Stimulated activated effector memory CD8-positive, alpha-beta T cell treated with anti-CD3 and anti-CD28 coated beads, Interleukin-12 subunit alpha, Interleukin-12 subunit beta, amount 100 ng/mL, for 72 hours (primary cell): Measurements from ENCODE around the gene KLB.
"Not testable (repeated sequence)": the region's sequence is repeated elsewhere in the genome, so short reads cannot be mapped to it uniquely, and the experiment has no call there.

ENCODE experiments used
- ATAC-seq: fragments of 150-1000 bp; cut with Tn5 transposase; 2 replicates; pipeline ENCODE4 v1.10.0; 2021
- DNase-seq, 2 donors: peaks; one replicate each; pipeline ENCODE4 v3.0.0; 2021 to 2022; ENCODE audit warnings: low spot score in 2 of 2
- H3K27ac Mint-ChIP-seq: one replicate; pipeline ENCODE4 v1.8.0; 2022; ENCODE audit warnings: mild to moderate bottlenecking, mixed read lengths
- H3K36me3 Mint-ChIP-seq: one replicate; pipeline ENCODE4 v1.8.0; 2022; ENCODE audit warnings: mild to moderate bottlenecking, mixed read lengths
- H3K4me1 Mint-ChIP-seq: one replicate; pipeline ENCODE4 v1.8.0; 2022; ENCODE audit warnings: mixed read lengths
- H3K4me3 Mint-ChIP-seq: one replicate; pipeline ENCODE4 v1.8.0; 2022; ENCODE audit warnings: mild to moderate bottlenecking, mixed read lengths
- H3K9me3 Mint-ChIP-seq: one replicate; pipeline ENCODE4 v1.8.0; 2022; ENCODE audit warnings: mixed read lengths

The KLB gene

GRCh38 chr4:39406763-39407583, at the start of gene KLB:
TSS of gene KLB (plus strand) at chr4:39406930. CDS start at chr4:39406950, 20 bp downstream.
- Mint-ChIP-seq H3K27ac (no peak within 1 kb of the TSS), H3K36me3 (no peaks in the 10 kb centered on the region), H3K4me3 (no peak within 1 kb of the TSS), H3K9me3 (no peaks in the 10 kb centered on the region), H3K4me1 (no peaks in the 10 kb centered on the region)
- DNase-seq (no peak), ATAC-seq (no peak)

GRCh38 chr4:39357002-39357401, 49.7 kb upstream of the KLB start:
- peaks cover 51% of the 10 kb centered on the region for H3K36me3 Mint-ChIP-seq
- no peak overlapping the region for H3K4me3 Mint-ChIP-seq
- DNase-seq (no peak), ATAC-seq (no peak)
- no peaks in the 10 kb centered on the region for H3K9me3 Mint-ChIP-seq
- H3K4me1 Mint-ChIP-seq, result peaks cover 46% of the 10 kb centered on the region
- H3K27ac Mint-ChIP-seq, result peak overlapping the region; percentile 61

- H3K27ac Mint-ChIP-seq, H3K4me3 Mint-ChIP-seq, H3K9me3 Mint-ChIP-seq, DNase-seq, ATAC-seq: not testable (repeated sequence)
- peaks cover 47% of the 10 kb centered on the region for H3K36me3 Mint-ChIP-seq
- peaks cover 38% of the 10 kb centered on the region for H3K4me1 Mint-ChIP-seq
Observed at GRCh38 chr4:39360611-39361010, 46.1 kb upstream of the KLB start.

GRCh38 chr4:39362827-39363226, 43.9 kb upstream of the KLB start:
- no peak for DNase-seq
- Mint-ChIP-seq H3K9me3 (no peaks in the 10 kb centered on the region), H3K4me3 (no peak overlapping the region), H3K4me1 (peaks cover 38% of the 10 kb centered on the region), H3K36me3 (peaks cover 57% of the 10 kb centered on the region), H3K27ac (peak overlapping the region; percentile 17)
- no peak for ATAC-seq

- Mint-ChIP-seq H3K4me3 (peak overlapping the region; percentile 94), H3K36me3 (peaks cover 57% of the 10 kb centered on the region), H3K4me1 (peaks cover 34% of the 10 kb centered on the region), H3K27ac (peak overlapping the region; percentile 29), H3K9me3 (no peaks in the 10 kb centered on the region)
- ATAC-seq, result no peak
- DNase-seq, result no peak
Observed at GRCh38 chr4:39363773-39364393, 42.8 kb upstream of the KLB start.

- DNase-seq (no peak), ATAC-seq (no peak)
- no peaks in the 10 kb centered on the region for H3K9me3 Mint-ChIP-seq
- peak overlapping the region; percentile 94 for H3K4me3 Mint-ChIP-seq
- peaks cover 57% of the 10 kb centered on the region for H3K36me3 Mint-ChIP-seq
- peaks cover 29% of the 10 kb centered on the region for H3K4me1 Mint-ChIP-seq
- peak overlapping the region; percentile 96 for H3K27ac Mint-ChIP-seq
Observed at GRCh38 chr4:39365360-39365759, 41.4 kb upstream of the KLB start.

GRCh38 chr4:39365830-39366771, 40.6 kb upstream of the KLB start, which contains the start of gene RFC1:
TSS of gene RFC1 (minus strand) at chr4:39366362. CDS start at chr4:39366241, 121 bp downstream.
- H3K36me3 Mint-ChIP-seq, result peaks cover 53% of the 10 kb centered on the region
- DNase-seq (peak; percentile 89 to 97), ATAC-seq (peak; percentile 98)

GRCh38 chr4:39367166-39367565, 39.6 kb upstream of the KLB start:
- Mint-ChIP-seq H3K36me3 (peaks cover 43% of the 10 kb centered on the region), H3K4me3 (peak overlapping the region; percentile 94), H3K9me3 (no peaks in the 10 kb centered on the region), H3K27ac (peak overlapping the region; percentile 96), H3K4me1 (peaks cover 26% of the 10 kb centered on the region)
- no peak for ATAC-seq
- no peak for DNase-seq

More at GRCh38 chr4:39365830-39366771, 40.6 kb upstream of the KLB start, which contains the start of gene RFC1:
- Mint-ChIP-seq H3K27ac (peak within 1 kb of the TSS; percentile 96), H3K4me1 (peaks cover 29% of the 10 kb centered on the region), H3K9me3 (no peaks in the 10 kb centered on the region), H3K4me3 (peak within 1 kb of the TSS; percentile 94)

- ATAC-seq, result no peak
- Mint-ChIP-seq H3K9me3 (no peaks in the 10 kb centered on the region), H3K36me3 (peaks cover 21% of the 10 kb centered on the region), H3K4me3 (no peak overlapping the region), H3K27ac (no peak overlapping the region), H3K4me1 (peaks cover 11% of the 10 kb centered on the region)
- no peak for DNase-seq
Observed at GRCh38 chr4:39369301-39369700, 37.4 kb upstream of the KLB start.

GRCh38 chr4:39371209-39371608, 35.5 kb upstream of the KLB start:
- H3K4me3 Mint-ChIP-seq, H3K9me3 Mint-ChIP-seq, H3K27ac Mint-ChIP-seq, DNase-seq, H3K36me3 Mint-ChIP-seq, H3K4me1 Mint-ChIP-seq, ATAC-seq: not testable (repeated sequence)

GRCh38 chr4:39375478-39375877, 31.3 kb upstream of the KLB start:
- ATAC-seq (no peak), DNase-seq (no peak)
- H3K4me1 Mint-ChIP-seq, result no peaks in the 10 kb centered on the region
- no peaks in the 10 kb centered on the region for H3K36me3 Mint-ChIP-seq
- peaks cover 5% of the 10 kb centered on the region for H3K9me3 Mint-ChIP-seq
- H3K4me3 Mint-ChIP-seq, result no peak overlapping the region
- no peak overlapping the region for H3K27ac Mint-ChIP-seq

GRCh38 chr4:39383690-39384089, 23.0 kb upstream of the KLB start:
- Mint-ChIP-seq H3K36me3 (no peaks in the 10 kb centered on the region), H3K4me1 (no peaks in the 10 kb centered on the region), H3K27ac (no peak overlapping the region), H3K4me3 (no peak overlapping the region), H3K9me3 (peaks cover 5% of the 10 kb centered on the region)
- no peak for DNase-seq
- ATAC-seq, result no peak

- H3K4me1 Mint-ChIP-seq, result no peaks in the 10 kb centered on the region
Observed at GRCh38 chr4:39384563-39384962, 22.2 kb upstream of the KLB start.

GRCh38 chr4:39390603-39391002, 16.1 kb upstream of the KLB start:
- no peak overlapping the region for H3K27ac Mint-ChIP-seq
- no peaks in the 10 kb centered on the region for H3K36me3 Mint-ChIP-seq
- no peaks in the 10 kb centered on the region for H3K9me3 Mint-ChIP-seq
- DNase-seq (no peak), ATAC-seq (no peak)
- H3K4me1 Mint-ChIP-seq, result no peaks in the 10 kb centered on the region
- no peak overlapping the region for H3K4me3 Mint-ChIP-seq

More at GRCh38 chr4:39384563-39384962, 22.2 kb upstream of the KLB start:
- Mint-ChIP-seq H3K9me3 (peaks cover 5% of the 10 kb centered on the region), H3K4me3 (no peak overlapping the region), H3K36me3 (no peaks in the 10 kb centered on the region), H3K27ac (no peak overlapping the region)
- ATAC-seq (no peak), DNase-seq (no peak)

GRCh38 chr4:39394706-39395105, 12.0 kb upstream of the KLB start:
- DNase-seq (no peak), ATAC-seq (no peak)
- Mint-ChIP-seq H3K4me1 (no peaks in the 10 kb centered on the region), H3K36me3 (no peaks in the 10 kb centered on the region), H3K4me3 (no peak overlapping the region), H3K27ac (no peak overlapping the region), H3K9me3 (no peaks in the 10 kb centered on the region)
